NOMO-1 treated with DMSO at 0.1 percent for 48 hours (cell line): ENCODE measurements around the gene BECN2.
A peak's percentile ranks its signal among the peaks of the same experiment; 100 is the strongest.

Experiments used
- DNase-seq: peaks from one replicate; lab custom pipeline; 2025; ENCODE audit not compliant: unreplicated experiment; lab: John Stamatoyannopoulos, UW

BECN2 gene, protein sequence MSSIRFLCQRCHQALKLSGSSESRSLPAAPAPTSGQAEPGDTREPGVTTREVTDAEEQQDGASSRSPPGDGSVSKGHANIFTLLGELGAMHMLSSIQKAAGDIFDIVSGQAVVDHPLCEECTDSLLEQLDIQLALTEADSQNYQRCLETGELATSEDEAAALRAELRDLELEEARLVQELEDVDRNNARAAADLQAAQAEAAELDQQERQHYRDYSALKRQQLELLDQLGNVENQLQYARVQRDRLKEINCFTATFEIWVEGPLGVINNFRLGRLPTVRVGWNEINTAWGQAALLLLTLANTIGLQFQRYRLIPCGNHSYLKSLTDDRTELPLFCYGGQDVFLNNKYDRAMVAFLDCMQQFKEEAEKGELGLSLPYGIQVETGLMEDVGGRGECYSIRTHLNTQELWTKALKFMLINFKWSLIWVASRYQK

DNA sequence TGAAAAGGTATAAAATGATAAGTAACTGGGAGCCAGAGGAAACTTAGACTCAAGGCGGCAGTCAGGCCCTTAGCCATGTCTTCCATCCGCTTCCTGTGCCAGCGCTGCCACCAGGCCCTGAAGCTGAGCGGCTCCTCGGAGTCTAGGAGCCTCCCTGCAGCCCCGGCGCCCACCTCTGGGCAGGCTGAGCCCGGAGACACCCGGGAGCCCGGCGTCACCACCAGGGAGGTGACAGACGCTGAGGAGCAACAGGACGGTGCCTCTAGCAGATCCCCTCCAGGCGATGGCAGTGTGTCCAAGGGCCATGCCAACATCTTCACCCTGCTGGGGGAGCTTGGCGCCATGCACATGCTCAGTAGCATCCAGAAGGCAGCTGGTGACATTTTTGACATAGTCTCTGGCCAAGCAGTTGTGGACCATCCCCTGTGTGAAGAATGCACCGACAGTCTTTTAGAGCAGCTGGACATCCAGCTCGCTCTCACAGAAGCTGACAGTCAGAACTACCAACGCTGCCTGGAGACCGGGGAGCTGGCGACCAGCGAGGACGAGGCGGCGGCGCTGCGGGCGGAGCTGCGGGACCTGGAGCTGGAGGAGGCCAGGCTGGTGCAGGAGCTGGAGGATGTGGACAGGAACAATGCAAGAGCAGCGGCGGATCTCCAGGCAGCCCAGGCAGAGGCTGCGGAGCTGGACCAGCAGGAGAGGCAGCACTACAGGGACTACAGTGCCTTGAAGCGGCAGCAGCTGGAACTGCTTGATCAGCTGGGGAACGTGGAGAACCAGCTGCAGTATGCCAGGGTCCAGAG is at the start of gene BECN2:
Gene BECN2, plus strand, starts transcription at position 76 of the 803 bp plus-strand sequence. Its CDS starts 0 bp downstream, at position 76.
- no peak for DNase-seq

DNA sequence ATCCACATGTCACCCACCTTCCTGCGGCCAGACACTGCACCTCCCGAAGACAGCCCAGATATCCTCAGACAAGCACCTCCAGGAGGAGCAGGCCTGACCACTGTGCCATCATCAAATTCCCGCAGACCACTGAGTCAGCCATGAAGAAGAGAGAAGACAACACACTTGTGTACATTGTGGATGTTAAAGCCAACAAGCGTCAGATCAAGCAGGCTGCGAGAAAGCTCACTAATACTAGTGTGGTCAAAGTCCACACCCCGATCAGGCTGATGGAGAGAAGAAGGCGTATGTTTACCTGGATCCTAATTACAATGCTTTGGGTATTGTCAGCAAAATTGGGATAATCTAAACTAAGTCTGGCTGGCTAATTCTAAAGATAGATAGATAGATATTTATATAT is 41.4 kb upstream of the BECN2 start:
- DNase-seq = no peak

DNA sequence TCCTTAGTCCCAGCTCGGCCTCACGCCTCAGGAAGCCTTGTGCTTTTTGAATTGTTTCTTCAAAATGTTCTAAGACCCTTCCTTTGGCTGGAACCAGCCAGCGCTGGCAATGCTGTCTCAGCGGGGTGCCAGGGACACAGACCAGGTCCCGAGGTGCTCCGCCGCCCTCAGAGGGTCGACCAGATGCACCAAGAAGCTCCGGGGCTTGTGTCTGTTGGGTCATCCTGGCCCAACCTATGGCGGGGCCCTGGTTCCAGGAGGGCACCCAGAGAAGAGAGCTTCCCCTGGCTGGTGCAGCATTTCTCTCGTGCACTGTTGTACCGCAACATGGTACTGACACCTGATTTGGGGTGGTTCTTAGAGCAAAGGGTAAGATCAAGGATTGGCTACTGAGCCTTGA is 40.1 kb upstream of the BECN2 start:
- no peak for DNase-seq

GRCh38 chr1:241918879-241919278 is 38.7 kb upstream of the BECN2 start:
- DNase-seq = peak; percentile 12

GRCh38 chr1:241924080-241924808 is 33.3 kb upstream of the BECN2 start:
- DNase-seq = no peak

DNA sequence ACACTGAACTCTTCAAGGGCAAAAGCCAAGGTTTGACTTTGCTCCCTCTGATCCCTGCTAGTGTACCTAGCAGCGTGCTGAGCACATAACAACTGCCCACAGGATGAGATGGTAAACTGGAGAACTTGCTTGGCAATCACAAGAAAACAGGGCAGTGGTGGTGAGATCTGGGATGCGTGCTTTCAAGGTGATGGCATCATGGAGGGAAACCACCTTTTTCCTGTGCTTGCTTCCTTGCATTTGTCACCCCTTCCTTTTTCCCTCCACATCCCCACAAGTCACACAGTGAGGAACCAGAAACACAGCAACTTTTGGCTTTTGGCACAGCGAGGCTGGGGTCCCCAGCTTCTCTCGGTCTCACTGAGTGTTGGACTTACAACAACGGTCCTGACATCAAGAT is 31.4 kb upstream of the BECN2 start:
- DNase-seq = no peak

- no peak for DNase-seq
These were observed 30.2 kb upstream of the BECN2 start for GRCh38 chr1:241927321-241927720.

DNA sequence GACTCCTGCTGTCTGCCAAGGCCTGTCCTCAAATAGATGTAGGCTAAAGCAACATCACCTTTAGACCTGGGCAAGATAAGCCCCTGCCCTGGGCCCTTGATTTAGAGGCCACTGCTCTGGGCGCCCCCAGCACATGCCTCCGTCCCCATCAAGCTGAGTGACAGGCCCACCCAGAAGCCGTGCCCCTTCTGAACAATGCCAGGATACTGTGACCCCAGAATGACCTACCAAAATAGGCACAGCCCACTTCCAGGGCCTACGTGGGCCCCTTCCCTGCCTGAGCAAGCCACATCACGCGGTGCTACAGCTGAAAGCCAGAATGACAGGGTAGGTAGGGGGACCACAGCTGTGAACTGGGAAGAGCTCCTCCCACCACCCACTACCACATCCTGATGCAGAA is 24.7 kb upstream of the BECN2 start:
- no peak for DNase-seq

DNA sequence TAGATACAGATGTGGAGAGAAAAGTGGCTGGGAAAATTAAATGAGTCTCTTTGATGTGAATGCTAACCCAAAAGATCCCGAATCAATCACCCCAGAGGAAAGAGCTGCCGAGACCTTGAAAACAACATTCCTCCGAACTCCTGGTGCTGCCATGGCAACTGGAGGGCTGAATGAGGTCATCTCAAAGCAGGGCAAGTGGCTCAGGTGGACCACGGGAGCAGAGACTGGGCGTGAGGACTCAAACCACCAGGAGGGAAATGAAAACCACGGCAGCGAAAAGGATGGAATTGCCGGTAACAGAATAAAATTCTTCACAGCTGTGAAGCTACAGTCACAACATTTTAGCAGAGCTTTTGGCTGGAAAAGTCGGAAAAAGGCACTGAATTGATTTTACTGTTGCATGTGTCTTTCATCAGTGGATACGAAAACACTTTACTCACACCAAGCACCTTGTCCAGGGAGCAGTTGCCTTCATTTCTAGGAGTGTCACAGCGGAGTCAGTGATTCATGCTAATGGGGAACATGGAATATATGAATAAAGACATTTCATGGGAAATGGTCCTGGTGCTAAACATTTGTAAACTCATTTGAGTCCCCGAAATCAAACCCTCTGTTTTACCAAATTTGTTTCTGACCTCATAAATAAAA is 23.2 kb upstream of the BECN2 start:
- DNase-seq = no peak

DNA sequence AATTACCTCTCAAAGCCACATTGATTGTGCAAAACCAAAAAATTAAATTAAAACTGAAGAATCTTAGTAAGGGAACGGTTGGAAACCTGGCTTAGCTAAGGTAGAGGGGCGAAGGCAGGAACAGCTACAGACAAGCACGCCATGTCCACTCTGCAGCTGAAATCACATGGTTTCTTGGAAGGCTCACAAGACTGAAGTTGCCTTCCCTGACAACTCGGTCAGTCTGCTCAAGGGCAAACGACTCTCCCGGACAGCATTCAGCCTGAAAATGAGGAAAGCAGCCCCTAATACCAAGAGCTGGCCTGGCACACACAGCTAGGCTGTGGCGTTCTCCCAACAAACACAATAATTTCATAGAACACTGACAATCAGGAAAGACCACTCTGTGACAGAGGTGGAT is 22.7 kb upstream of the BECN2 start:
- no peak for DNase-seq

- no peak for DNase-seq
These were observed 17.8 kb upstream of the BECN2 start for GRCh38 chr1:241939798-241940197.

DNA sequence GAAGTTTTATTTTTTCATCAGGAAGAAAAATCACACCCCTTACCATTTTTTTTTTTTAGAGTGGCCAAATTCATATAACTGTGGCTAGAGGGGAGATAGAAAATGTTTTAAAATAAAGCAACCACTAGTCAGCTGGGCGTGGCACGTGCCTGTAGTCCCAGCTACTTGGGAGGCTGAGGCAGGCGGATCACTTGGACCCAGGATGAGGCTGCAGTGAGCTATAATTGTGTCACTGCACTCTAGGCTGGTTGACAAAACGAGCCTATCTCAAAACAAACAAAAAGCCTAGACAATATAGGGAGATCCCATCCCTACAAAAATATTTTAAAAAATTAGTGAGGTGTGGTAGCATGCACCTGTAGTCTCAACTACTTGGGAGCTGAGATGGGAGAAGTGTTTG is 14.8 kb upstream of the BECN2 start:
- no peak for DNase-seq

DNA sequence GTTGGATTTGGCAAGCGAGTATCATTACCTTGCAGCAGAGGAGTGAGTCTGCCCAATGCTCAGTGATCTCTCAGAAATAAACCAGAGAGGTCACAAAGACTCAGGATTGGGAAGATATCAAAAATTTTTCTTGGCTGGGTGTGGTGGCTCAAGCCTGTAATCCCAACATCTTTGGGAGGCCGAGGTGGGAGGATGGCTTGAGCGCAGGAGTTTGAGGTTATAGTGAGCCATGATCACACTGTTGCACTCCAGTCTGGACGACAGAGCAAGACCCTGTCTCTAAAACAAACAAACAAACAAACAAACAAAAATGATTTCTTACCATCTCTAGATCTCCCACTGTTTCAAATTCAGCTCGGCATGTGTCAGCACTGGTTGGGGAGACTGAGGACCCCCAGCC is 13.3 kb upstream of the BECN2 start:
- no peak for DNase-seq

DNA sequence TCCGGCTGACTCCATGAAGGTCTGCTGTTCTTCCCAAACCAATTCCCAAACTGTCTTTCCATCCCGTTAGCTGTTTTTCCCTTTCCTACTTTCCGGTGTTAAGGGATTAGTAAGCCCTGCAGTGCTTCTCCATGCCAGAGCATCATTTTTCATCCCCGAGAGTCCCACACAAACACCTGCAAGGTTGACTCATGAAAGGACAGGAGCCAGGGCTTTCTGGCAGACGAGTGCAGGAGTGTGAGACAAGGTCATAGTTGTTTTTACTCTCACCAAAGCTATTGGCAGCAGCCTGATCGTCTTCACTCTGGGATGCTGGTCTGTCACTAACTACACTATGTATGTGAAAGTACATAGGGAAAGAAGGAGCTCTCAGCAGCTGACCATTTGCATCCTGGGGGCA is 10.2 kb upstream of the BECN2 start:
- DNase-seq = no peak

GRCh38 chr1:241950390-241950789 is 7.2 kb upstream of the BECN2 start:
- no peak for DNase-seq

GRCh38 chr1:241962153-241962552 is 4.6 kb downstream of the BECN2 start:
- no peak for DNase-seq

DNA sequence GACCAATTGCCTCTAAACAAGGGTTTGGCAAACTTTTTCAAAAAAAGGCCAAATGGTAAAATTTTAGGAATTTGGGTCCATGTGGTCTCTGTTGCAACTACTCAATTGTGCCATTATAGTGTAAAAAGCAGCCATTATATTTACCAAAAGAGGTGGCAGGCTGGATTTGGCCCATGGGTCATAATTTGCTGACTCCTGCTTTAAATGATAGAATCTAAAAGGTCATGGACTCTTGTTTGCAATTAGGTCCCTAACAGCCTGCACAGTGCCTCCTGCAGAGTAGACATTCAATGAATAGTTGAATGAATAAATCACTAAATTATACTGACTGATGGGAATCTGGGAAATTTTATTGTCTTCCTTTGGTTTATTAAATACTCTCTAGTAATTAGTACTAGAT is 6.2 kb downstream of the BECN2 start:
- no peak for DNase-seq

DNA sequence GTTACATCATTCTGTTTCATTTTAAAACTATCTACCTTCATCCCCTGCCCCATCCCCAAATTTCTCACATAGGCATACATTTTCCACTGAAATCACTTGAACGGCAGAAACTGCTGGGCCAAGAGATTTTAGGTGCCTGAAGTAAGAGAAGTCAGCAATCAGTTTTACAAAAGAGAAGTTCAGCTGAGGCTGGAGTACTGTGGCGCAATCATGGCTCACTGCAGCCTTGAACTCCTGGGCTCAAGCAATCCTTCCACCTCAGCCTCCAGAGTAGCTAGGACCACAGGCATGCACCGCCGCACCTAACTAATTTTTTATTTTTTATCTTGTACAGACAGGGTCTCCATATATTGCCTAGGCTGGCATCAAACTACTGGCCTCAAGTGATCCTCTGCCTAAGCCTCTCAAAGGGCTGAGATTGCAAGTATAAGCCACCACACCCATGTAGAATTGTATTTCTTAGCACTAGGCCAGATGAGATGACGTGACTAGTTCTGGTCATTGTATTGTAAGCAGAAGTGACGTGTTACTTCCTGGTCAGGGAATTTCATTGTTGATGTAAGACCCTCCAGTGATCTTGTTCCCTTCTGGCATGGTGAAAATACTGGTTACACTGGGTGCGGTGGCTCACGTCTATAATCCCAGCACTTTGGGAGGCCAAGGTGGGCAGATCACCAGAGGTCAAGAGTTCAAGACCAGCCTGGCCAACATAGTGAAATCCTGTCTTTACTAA is 7.1 kb downstream of the BECN2 start:
- DNase-seq = peak; percentile 40

GRCh38 chr1:241968611-241969010 is 11.0 kb downstream of the BECN2 start:
- DNase-seq = no peak

DNA sequence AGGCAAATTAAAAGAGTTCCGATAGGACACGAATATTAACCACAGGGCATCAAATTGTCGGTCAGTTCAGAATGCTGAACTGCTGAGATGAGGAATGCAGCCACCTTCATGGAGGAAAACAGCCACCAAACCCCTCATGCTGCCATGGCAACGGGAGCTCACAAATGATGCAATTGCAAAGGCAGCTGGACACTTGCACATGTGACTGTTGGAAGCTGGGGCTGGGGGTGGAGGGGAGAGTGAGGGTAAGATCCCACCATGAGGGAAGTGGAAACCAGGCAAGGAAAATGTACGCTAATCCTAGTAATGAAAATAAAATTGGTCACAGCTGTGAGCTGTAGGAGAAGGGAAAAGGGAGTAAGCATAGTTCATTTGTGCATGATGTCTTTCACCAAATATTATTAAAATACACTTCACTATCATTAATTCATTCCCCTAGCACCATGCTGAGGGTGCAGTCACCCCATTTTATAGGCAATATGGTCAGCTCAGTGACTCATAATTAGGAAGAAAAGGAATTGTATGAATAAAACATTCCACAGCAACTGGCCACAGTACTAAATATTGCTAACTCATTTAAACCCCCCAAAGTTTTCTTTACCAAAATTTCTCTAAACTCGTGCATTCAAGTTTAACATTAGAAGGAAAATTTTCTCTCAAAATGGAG is 15.3 kb downstream of the BECN2 start:
- DNase-seq = no peak
